DOHH2 (cell line): ENCODE results near the gene KRTAP20-4.

ENCODE experiments used
- EZH2phosphoT487 ChIP-seq: fragments of 200-600 bp; sonication (generic); IDR thresholded peaks from 2 replicates; pipeline ENCODE4 v1.6.1; 2017; ENCODE audit warnings: borderline replicate concordance, mild to moderate bottlenecking, antibody characterized with exemption, low read length, moderate library complexity, mixed read lengths
- TF ChIP-seq, protein P1 (sequence below): fragments of 200-600 bp; sonication (generic); IDR thresholded peaks from one replicate; pipeline ENCODE4 v1.5.1; 2014; ENCODE audit warnings: antibody characterized with exemption, mild to moderate bottlenecking, low read depth, low read length; ENCODE audit not compliant: poor library complexity, severe bottlenecking

DNA sequence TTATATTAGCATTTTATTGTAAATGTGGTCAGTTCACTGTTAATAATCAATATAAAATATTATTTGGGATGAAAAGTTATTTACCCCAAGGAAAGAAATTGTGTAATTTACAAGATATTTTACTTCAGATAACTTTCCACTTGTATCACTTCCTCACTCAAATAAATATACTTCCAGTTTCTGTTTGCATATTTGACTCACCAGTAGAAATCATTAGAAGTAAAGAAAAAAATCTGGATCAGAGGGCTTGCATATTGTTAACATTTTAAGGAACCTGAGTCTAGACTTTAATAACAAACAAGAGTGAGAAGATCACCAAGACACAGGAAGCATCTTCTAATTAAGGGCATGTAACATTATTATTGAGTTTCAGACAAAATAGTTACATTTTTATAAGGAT is 347 bp upstream of the KRTAP20-4 start:
- TF ChIP-seq, protein P1, sequence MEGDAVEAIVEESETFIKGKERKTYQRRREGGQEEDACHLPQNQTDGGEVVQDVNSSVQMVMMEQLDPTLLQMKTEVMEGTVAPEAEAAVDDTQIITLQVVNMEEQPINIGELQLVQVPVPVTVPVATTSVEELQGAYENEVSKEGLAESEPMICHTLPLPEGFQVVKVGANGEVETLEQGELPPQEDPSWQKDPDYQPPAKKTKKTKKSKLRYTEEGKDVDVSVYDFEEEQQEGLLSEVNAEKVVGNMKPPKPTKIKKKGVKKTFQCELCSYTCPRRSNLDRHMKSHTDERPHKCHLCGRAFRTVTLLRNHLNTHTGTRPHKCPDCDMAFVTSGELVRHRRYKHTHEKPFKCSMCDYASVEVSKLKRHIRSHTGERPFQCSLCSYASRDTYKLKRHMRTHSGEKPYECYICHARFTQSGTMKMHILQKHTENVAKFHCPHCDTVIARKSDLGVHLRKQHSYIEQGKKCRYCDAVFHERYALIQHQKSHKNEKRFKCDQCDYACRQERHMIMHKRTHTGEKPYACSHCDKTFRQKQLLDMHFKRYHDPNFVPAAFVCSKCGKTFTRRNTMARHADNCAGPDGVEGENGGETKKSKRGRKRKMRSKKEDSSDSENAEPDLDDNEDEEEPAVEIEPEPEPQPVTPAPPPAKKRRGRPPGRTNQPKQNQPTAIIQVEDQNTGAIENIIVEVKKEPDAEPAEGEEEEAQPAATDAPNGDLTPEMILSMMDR = no peak
- TF ChIP-seq EZH2phosphoT487 = no peak
